ENCODE measurements around the gene CAB39. TPM values are rescaled to one million over a fixed set of nuclear protein-coding genes. Genes with fewer than 3 reads are reported as not detected.

CAB39 gene
- total and polyA plus RNA-seq, 2 donors (not counting 1 experiment from before 2014, with no cell fraction given) = 51.1 to 72.3 TPM

DNA sequence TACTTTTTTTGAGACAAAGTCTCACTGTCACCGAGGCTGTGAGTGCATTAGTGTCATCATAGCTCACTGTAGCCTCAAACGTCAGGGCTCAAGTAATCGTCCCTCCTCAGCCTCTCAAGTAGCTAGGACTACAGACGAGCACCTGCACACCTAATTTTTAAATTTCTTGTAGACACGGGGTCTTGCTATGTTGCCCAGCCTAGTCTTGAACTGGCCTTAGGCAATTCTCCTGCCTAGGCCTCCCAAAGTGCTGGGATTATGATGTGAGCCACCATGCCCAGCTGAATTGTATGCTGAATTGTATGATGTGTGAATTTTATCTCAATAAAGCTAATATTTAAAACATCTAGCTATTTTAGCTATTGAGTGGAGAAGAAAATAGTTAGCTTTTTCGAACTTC, 18.9 kb downstream of the CAB39 start:
- Histone ChIP-seq H3K27ac (ENCODE audit: insufficient read depth, low read length) (no peak overlapping the region), H3K4me3 (replicated peaks in 1 of 4; ENCODE audit: control extremely low read depth in 1 of 4, insufficient read depth in 1 of 4, low read depth in 3 of 4, low read length in 4 of 4) (no peak overlapping the region), H3K4me2 (ENCODE audit: extremely low read depth, insufficient read depth, low read length) (no peak overlapping the region), H2AFZ (ENCODE audit: low read length) (no peak overlapping the region), H3K79me2 (ENCODE audit: control insufficient read depth, insufficient read depth, low read length) (peaks cover 81% of the 10 kb centered on the region), H3K27me3 (ENCODE audit: control insufficient read depth, insufficient read depth, low read length) (no peaks in the 10 kb centered on the region), H4K20me1 (ENCODE audit: control insufficient read depth, extremely low read depth, insufficient read depth, low read length) (no peaks in the 10 kb centered on the region), H3K4me1 (ENCODE audit: control insufficient read depth, extremely low read depth, insufficient read depth, low read length) (no peaks in the 10 kb centered on the region), H3K9me3 (ENCODE audit: control insufficient read depth, insufficient read depth, low read depth, low read length) (no peaks in the 10 kb centered on the region), H3K9ac (ENCODE audit: insufficient read depth, low read length) (no peak overlapping the region), H3K36me3 (ENCODE audit: control insufficient read depth, insufficient read depth, low read length) (no peaks in the 10 kb centered on the region)
- DNase-seq (ENCODE audit: low read depth in 2 of 2) = no peak
- TF ChIP-seq, protein P1, sequence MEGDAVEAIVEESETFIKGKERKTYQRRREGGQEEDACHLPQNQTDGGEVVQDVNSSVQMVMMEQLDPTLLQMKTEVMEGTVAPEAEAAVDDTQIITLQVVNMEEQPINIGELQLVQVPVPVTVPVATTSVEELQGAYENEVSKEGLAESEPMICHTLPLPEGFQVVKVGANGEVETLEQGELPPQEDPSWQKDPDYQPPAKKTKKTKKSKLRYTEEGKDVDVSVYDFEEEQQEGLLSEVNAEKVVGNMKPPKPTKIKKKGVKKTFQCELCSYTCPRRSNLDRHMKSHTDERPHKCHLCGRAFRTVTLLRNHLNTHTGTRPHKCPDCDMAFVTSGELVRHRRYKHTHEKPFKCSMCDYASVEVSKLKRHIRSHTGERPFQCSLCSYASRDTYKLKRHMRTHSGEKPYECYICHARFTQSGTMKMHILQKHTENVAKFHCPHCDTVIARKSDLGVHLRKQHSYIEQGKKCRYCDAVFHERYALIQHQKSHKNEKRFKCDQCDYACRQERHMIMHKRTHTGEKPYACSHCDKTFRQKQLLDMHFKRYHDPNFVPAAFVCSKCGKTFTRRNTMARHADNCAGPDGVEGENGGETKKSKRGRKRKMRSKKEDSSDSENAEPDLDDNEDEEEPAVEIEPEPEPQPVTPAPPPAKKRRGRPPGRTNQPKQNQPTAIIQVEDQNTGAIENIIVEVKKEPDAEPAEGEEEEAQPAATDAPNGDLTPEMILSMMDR (conservative IDR thresholded peaks at IDR 0.05 in 1 of 2, IDR thresholded peaks at IDR 0.05 in 1 of 2; ENCODE audit: low read depth in 1 of 2, low read length in 2 of 2) = no peak
- no peak for TF ChIP-seq EZH2 (IDR thresholded peaks at IDR 0.05; ENCODE audit: low read length, missing control alignments)

DNA sequence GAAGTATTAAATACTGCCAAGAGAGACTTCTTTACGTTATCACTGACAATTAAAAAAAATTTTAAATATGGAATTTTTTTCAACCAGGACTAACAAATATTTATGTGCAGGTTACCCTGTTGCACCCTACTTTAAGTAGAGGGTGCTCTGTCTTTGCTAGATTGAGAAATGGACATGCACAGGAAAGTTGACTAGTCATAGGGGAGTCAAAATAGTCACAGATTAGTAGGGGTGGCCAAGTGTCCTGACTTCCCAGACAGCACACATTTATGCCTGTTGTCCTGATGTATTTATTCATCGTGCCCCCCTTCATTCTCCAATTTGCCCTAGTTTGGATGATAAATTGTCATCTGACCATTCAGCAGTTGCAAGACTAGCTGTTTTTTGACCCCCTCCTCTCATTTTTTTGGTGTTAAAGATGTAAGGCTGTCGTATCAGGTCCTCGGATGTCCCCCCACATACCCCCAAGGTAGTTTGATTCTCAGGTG, 20.3 kb downstream of the CAB39 start:
- Histone ChIP-seq H3K27ac (ENCODE audit: insufficient read depth, low read length) (no peak overlapping the region), H3K79me2 (ENCODE audit: control insufficient read depth, insufficient read depth, low read length) (peaks cover 83% of the 10 kb centered on the region), H3K4me1 (ENCODE audit: control insufficient read depth, extremely low read depth, insufficient read depth, low read length) (no peaks in the 10 kb centered on the region), H3K9ac (ENCODE audit: insufficient read depth, low read length) (no peak overlapping the region), H3K4me3 (replicated peaks in 1 of 4; ENCODE audit: control extremely low read depth in 1 of 4, insufficient read depth in 1 of 4, low read depth in 3 of 4, low read length in 4 of 4) (no peak overlapping the region), H3K4me2 (ENCODE audit: extremely low read depth, insufficient read depth, low read length) (no peak overlapping the region), H3K27me3 (ENCODE audit: control insufficient read depth, insufficient read depth, low read length) (no peaks in the 10 kb centered on the region), H4K20me1 (ENCODE audit: control insufficient read depth, extremely low read depth, insufficient read depth, low read length) (no peaks in the 10 kb centered on the region), H3K36me3 (ENCODE audit: control insufficient read depth, insufficient read depth, low read length) (no peaks in the 10 kb centered on the region), H2AFZ (ENCODE audit: low read length) (no peak overlapping the region), H3K9me3 (ENCODE audit: control insufficient read depth, insufficient read depth, low read depth, low read length) (no peaks in the 10 kb centered on the region)
- TF ChIP-seq EZH2 (IDR thresholded peaks at IDR 0.05; ENCODE audit: low read length, missing control alignments) = no peak
- TF ChIP-seq, protein P1 (conservative IDR thresholded peaks at IDR 0.05 in 1 of 2, IDR thresholded peaks at IDR 0.05 in 1 of 2; ENCODE audit: low read depth in 1 of 2, low read length in 2 of 2) = no peak
- DNase-seq (ENCODE audit: low read depth in 2 of 2) = no peak

DNA sequence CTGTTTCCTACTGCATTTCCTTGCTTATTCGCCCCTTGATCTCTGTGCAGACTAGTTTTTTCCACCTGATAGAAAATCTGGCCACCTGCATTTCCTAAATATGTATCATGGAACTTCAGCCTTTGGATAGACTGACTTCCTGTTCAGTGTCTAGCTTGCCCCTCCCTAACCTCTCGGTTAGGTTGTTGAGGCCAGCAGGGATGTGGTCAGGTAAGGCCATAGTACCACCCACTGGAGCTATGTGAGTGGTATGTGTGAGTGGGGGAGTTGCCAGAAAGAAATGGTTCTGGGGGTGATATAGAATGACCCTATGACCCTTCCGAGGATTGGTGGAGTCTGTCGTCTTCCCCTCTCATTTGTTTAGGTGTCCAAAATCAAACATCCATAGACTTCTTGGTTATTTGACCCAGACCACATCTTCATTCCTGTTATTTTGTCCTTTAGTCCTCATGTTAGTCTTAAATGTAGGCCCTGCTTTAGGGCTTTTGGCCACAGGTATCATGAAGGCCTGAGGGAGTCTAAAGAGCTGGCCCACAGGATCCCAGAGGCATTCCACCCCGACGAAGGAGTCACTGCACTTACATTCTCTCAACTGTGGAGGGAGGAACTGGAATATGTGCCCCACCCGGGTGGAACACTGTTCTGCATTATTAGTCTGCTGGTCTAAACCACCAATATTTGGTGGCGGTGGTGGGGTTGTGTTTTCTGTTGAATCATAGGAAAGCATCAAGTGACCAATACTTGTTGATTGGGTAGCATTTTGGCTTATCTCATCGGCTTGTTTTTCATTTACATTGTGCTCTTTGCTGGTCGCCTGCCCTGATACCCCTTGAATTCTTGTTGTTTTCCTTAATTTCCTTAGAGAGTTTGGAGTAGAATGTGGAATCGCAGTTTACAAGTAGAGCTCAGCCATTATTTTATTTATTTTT, 21.9 kb downstream of the CAB39 start:
- no peak for DNase-seq (ENCODE audit: low read depth in 2 of 2)
- Histone ChIP-seq H3K9ac (ENCODE audit: insufficient read depth, low read length) (no peak overlapping the region), H3K36me3 (ENCODE audit: control insufficient read depth, insufficient read depth, low read length) (no peaks in the 10 kb centered on the region), H3K4me1 (ENCODE audit: control insufficient read depth, extremely low read depth, insufficient read depth, low read length) (peaks cover 3% of the 10 kb centered on the region), H2AFZ (ENCODE audit: low read length) (no peak overlapping the region), H3K27ac (ENCODE audit: insufficient read depth, low read length) (no peak overlapping the region), H3K27me3 (ENCODE audit: control insufficient read depth, insufficient read depth, low read length) (no peaks in the 10 kb centered on the region), H3K9me3 (ENCODE audit: control insufficient read depth, insufficient read depth, low read depth, low read length) (no peaks in the 10 kb centered on the region), H4K20me1 (ENCODE audit: control insufficient read depth, extremely low read depth, insufficient read depth, low read length) (no peaks in the 10 kb centered on the region), H3K4me3 (replicated peaks in 1 of 4; ENCODE audit: control extremely low read depth in 1 of 4, insufficient read depth in 1 of 4, low read depth in 3 of 4, low read length in 4 of 4) (no peak overlapping the region), H3K4me2 (ENCODE audit: extremely low read depth, insufficient read depth, low read length) (no peak overlapping the region), H3K79me2 (ENCODE audit: control insufficient read depth, insufficient read depth, low read length) (peaks cover 88% of the 10 kb centered on the region)
- no peak for TF ChIP-seq EZH2 (IDR thresholded peaks at IDR 0.05; ENCODE audit: low read length, missing control alignments)
- TF ChIP-seq, protein P1 (conservative IDR thresholded peaks at IDR 0.05 in 1 of 2, IDR thresholded peaks at IDR 0.05 in 1 of 2; ENCODE audit: low read depth in 1 of 2, low read length in 2 of 2) = no peak

Measured in fibroblast of lung (primary cell).